Stimulated activated CD4-positive, alpha-beta T cell treated with anti-CD3 and anti-CD28 coated beads, Interleukin-2, amount 100 ng/mL, for 24 hours (primary cell): ENCODE measurements around the gene FYN.

ENCODE experiments used
- DNase-seq, 2 donors: peaks; one replicate each; pipeline ENCODE4 v3.0.0-alpha.2; 2020

The FYN gene

GRCh38 chr6:111805511-111806164 lies 67.6 kb downstream of the FYN start:
- peak; percentile 52 to 74 for DNase-seq

- peak; percentile 62 to 67 for DNase-seq
Observed at GRCh38 chr6:111804627-111805235, 68.5 kb downstream of the FYN start.

- no peak for DNase-seq
Observed at GRCh38 chr6:111803804-111804203, 69.4 kb downstream of the FYN start.

GRCh38 chr6:111803371-111803770 lies 69.9 kb downstream of the FYN start:
- DNase-seq: peak; percentile 48 to 60

- DNase-seq: no peak
Observed at GRCh38 chr6:111802720-111803330, 70.4 kb downstream of the FYN start.

GRCh38 chr6:111802015-111802414 lies 71.2 kb downstream of the FYN start:
- DNase-seq: no peak

GRCh38 chr6:111800821-111801220 lies 72.4 kb downstream of the FYN start:
- no peak for DNase-seq

- DNase-seq: no peak
Observed at GRCh38 chr6:111800259-111800765, 72.9 kb downstream of the FYN start.

- DNase-seq: no peak
Observed at GRCh38 chr6:111799576-111800258, 73.5 kb downstream of the FYN start.

GRCh38 chr6:111798281-111798725 lies 74.9 kb downstream of the FYN start:
- DNase-seq: no peak

- DNase-seq: no peak
Observed at GRCh38 chr6:111796310-111796918, 76.8 kb downstream of the FYN start.

- no peak for DNase-seq
Observed at GRCh38 chr6:111795558-111795957, 77.7 kb downstream of the FYN start.

- DNase-seq: no peak
Observed at GRCh38 chr6:111794727-111795452, 78.4 kb downstream of the FYN start.

GRCh38 chr6:111794300-111794699 lies 79.0 kb downstream of the FYN start:
- DNase-seq: no peak

GRCh38 chr6:111793711-111794111 lies 79.5 kb downstream of the FYN start:
- DNase-seq: peak in 1 of 2 donors; percentile 47

- DNase-seq: no peak
Observed at GRCh38 chr6:111792914-111793700, 80.1 kb downstream of the FYN start.

GRCh38 chr6:111792241-111792640 lies 81.0 kb downstream of the FYN start:
- DNase-seq: no peak

- DNase-seq: no peak
Observed at GRCh38 chr6:111791415-111791814, 81.8 kb downstream of the FYN start.

- DNase-seq: no peak
Observed at GRCh38 chr6:111789598-111789997, 83.7 kb downstream of the FYN start.

GRCh38 chr6:111788379-111789276 lies 84.6 kb downstream of the FYN start:
- DNase-seq: no peak
